Stimulated activated CD4-positive, alpha-beta T cell treated with anti-CD3 and anti-CD28 coated beads, Interleukin-12 subunit alpha, Interleukin-12 subunit beta, amount 100 ng/mL, for 24 hours (primary cell): ENCODE data around the gene YY1.
"Not testable (repeated sequence)": the region's sequence is repeated elsewhere in the genome, so short reads cannot be mapped to it uniquely, and the experiment has no call there.

Experiments used
- DNase-seq, 2 experiments: peaks; one replicate each; pipeline ENCODE4 v3.0.0-alpha.2; 2020; ENCODE audit warnings: low read depth in 2 of 2

YY1 gene

GRCh38 chr14:100243020-100243419 lies 4.1 kb downstream of the YY1 start:
- DNase-seq, result no peak

GRCh38 chr14:100246809-100247428 lies 8.0 kb downstream of the YY1 start:
- DNase-seq, result no peak

- no peak for DNase-seq
These were observed 12.0 kb downstream of the YY1 start for GRCh38 chr14:100250732-100251465.

- DNase-seq, result no peak
These were observed 13.7 kb downstream of the YY1 start for GRCh38 chr14:100252684-100253083.

- DNase-seq, result no peak
These were observed 17.5 kb downstream of the YY1 start for GRCh38 chr14:100256339-100256895.

GRCh38 chr14:100261621-100262020 lies 22.7 kb downstream of the YY1 start:
- no peak for DNase-seq

GRCh38 chr14:100262545-100262944 lies 23.6 kb downstream of the YY1 start:
- no peak for DNase-seq

- DNase-seq, result no peak
These were observed 24.2 kb downstream of the YY1 start for GRCh38 chr14:100263141-100263540.

- no peak for DNase-seq
These were observed 29.0 kb downstream of the YY1 start for GRCh38 chr14:100267990-100268389.

GRCh38 chr14:100268591-100269207 lies 29.8 kb downstream of the YY1 start:
- DNase-seq, result no peak

- DNase-seq, result no peak
These were observed 32.4 kb downstream of the YY1 start for GRCh38 chr14:100271247-100271939.

- DNase-seq, result no peak
These were observed 35.3 kb downstream of the YY1 start for GRCh38 chr14:100274250-100274649.

GRCh38 chr14:100275214-100275613 lies 36.3 kb downstream of the YY1 start:
- DNase-seq, result no peak

- no peak for DNase-seq
These were observed 39.8 kb downstream of the YY1 start for GRCh38 chr14:100278702-100279101.

- no peak for DNase-seq
These were observed 40.2 kb downstream of the YY1 start for GRCh38 chr14:100279133-100279532.

- no peak for DNase-seq
These were observed 40.6 kb downstream of the YY1 start for GRCh38 chr14:100279563-100279962.

GRCh38 chr14:100281286-100282082 lies 42.5 kb downstream of the YY1 start:
- DNase-seq, result no peak

- no peak for DNase-seq
These were observed 43.1 kb downstream of the YY1 start for GRCh38 chr14:100282083-100282350.

GRCh38 chr14:100282766-100283419 lies 43.9 kb downstream of the YY1 start:
- DNase-seq, result no peak

- DNase-seq, result not testable (repeated sequence)
These were observed 44.5 kb downstream of the YY1 start for GRCh38 chr14:100283436-100283835.
